Mesenchymal stem cell (in vitro differentiated cells and primary cell): ENCODE results near the gene SMC6.

Source experiments
- DNase-seq: peaks from one replicate; pipeline ENCODE4 v3.0.0-alpha.2; 2013
- H2AFZ ChIP-seq: one replicate; pipeline ENCODE4 v1.6.1; 2013; ENCODE audit warnings: low read depth, mild to moderate bottlenecking, control low read depth, inconsistent platforms, low read length, moderate library complexity
- H2AK5ac ChIP-seq: 2 replicates; pipeline ENCODE4 v1.6.1; 2013; ENCODE audit warnings: low read length, moderate library complexity, mild to moderate bottlenecking, inconsistent platforms; ENCODE audit not compliant: severe bottlenecking
- H2BK120ac ChIP-seq: one replicate; pipeline ENCODE4 v1.6.1; 2013; ENCODE audit warnings: low read depth, mild to moderate bottlenecking, inconsistent platforms, low read length, moderate library complexity
- H2BK12ac ChIP-seq, 2 experiments: one replicate each; pipeline ENCODE4 v1.6.1; 2013; ENCODE audit warnings: inconsistent platforms in 2 of 2, low read length in 2 of 2, mild to moderate bottlenecking in 2 of 2, moderate library complexity in 2 of 2, control low read depth in 1 of 2
- H2BK15ac ChIP-seq: one replicate; pipeline ENCODE4 v1.6.1; 2013; ENCODE audit warnings: mild to moderate bottlenecking, low read depth, inconsistent platforms; ENCODE audit not compliant: poor library complexity, severe bottlenecking
- H2BK5ac ChIP-seq: 2 replicates; pipeline ENCODE4 v1.6.1; 2013; ENCODE audit warnings: low read depth, mild to moderate bottlenecking, low read length, control low read depth, inconsistent platforms; ENCODE audit not compliant: poor library complexity, severe bottlenecking
- H3K14ac ChIP-seq, 2 experiments: one replicate each; pipeline ENCODE4 v1.6.1; 2013; ENCODE audit warnings: inconsistent platforms in 2 of 2, low read length in 2 of 2, control low read depth in 1 of 2, mild to moderate bottlenecking in 1 of 2, moderate library complexity in 1 of 2
- H3K18ac ChIP-seq, 2 experiments: one replicate each; pipeline ENCODE4 v1.6.1; 2013; ENCODE audit warnings: inconsistent platforms in 2 of 2, low read length in 2 of 2, control low read depth in 1 of 2, low read depth in 1 of 2, mild to moderate bottlenecking in 1 of 2
- H3K23ac ChIP-seq, 2 experiments: one replicate each; pipeline ENCODE4 v1.6.1; 2013; ENCODE audit warnings: inconsistent platforms in 2 of 2, low read length in 2 of 2, mild to moderate bottlenecking in 2 of 2, moderate library complexity in 2 of 2, control low read depth in 1 of 2
- H3K27ac ChIP-seq: 2 replicates; pipeline ENCODE4 v1.5.1; 2013; ENCODE audit warnings: mild to moderate bottlenecking, moderate library complexity, low read length, control low read depth, inconsistent platforms; ENCODE audit not compliant: poor library complexity, severe bottlenecking
- H3K27me3 ChIP-seq, 2 experiments: 2 replicates each; pipeline versions ENCODE4 v1.6.1 to v1.7.0; 2013; ENCODE audit warnings: low read length in 2 of 2, mild to moderate bottlenecking in 2 of 2, moderate library complexity in 2 of 2, control low read depth in 1 of 2, inconsistent platforms in 1 of 2; ENCODE audit not compliant: control insufficient read depth in 1 of 2, insufficient read depth in 1 of 2
- H3K36me3 ChIP-seq, 2 experiments: 2 replicates each; pipeline versions ENCODE4 v1.6.1 to v1.7.0; 2013; ENCODE audit warnings: low read length in 2 of 2, control low read depth in 1 of 2, inconsistent platforms in 1 of 2, low read depth in 1 of 2, mild to moderate bottlenecking in 1 of 2; ENCODE audit not compliant: insufficient read depth in 2 of 2, control insufficient read depth in 1 of 2
- H3K4ac ChIP-seq, 2 experiments: one replicate each; pipeline ENCODE4 v1.6.1; 2013; ENCODE audit warnings: inconsistent platforms in 2 of 2, low read length in 2 of 2, mild to moderate bottlenecking in 2 of 2, moderate library complexity in 2 of 2, control low read depth in 1 of 2, low read depth in 1 of 2
- H3K4me1 ChIP-seq: 2 replicates; pipeline ENCODE4 v1.6.1; 2013; ENCODE audit warnings: low read depth, low read length, control low read depth; ENCODE audit not compliant: control insufficient read depth, insufficient read depth
- H3K4me2 ChIP-seq: 2 replicates; pipeline ENCODE4 v1.6.1; 2013; ENCODE audit warnings: low read length, mild to moderate bottlenecking, inconsistent platforms; ENCODE audit not compliant: poor library complexity, severe bottlenecking
- H3K4me3 ChIP-seq, 2 experiments: 2 replicates each; pipeline versions ENCODE4 v1.5.1 to v1.7.0; 2013; ENCODE audit warnings: low read length in 2 of 2, mild to moderate bottlenecking in 2 of 2, control low read depth in 1 of 2, low read depth in 1 of 2; ENCODE audit not compliant: insufficient read depth in 1 of 2
- H3K79me1 ChIP-seq: replicated peaks from 2 replicates; pipeline ENCODE4 v1.6.1; 2013; ENCODE audit warnings: mild to moderate bottlenecking, control low read depth, low read length, inconsistent platforms; ENCODE audit not compliant: poor library complexity, severe bottlenecking
- H3K9ac ChIP-seq: 2 replicates; pipeline ENCODE4 v1.7.0; 2013; ENCODE audit warnings: mild to moderate bottlenecking, low read length, moderate library complexity
- H3K9me3 ChIP-seq: 2 replicates; pipeline ENCODE4 v1.7.0; 2013; ENCODE audit warnings: mild to moderate bottlenecking, low read length; ENCODE audit not compliant: control insufficient read depth
- H4K8ac ChIP-seq: one replicate; pipeline ENCODE4 v1.6.1; 2013; ENCODE audit warnings: inconsistent platforms, mild to moderate bottlenecking, low read length, moderate library complexity
- H4K91ac ChIP-seq: one replicate; pipeline ENCODE4 v1.6.1; 2013; ENCODE audit warnings: mild to moderate bottlenecking, low read length, inconsistent platforms
- WGBS: methylation state at CpG from one replicate; pipeline ENCODE4 v1.1.7; 2013; ENCODE audit warnings: mixed read lengths; 5-methylcytosine and 5-hydroxymethylcytosine counted together

SMC6 gene

DNA sequence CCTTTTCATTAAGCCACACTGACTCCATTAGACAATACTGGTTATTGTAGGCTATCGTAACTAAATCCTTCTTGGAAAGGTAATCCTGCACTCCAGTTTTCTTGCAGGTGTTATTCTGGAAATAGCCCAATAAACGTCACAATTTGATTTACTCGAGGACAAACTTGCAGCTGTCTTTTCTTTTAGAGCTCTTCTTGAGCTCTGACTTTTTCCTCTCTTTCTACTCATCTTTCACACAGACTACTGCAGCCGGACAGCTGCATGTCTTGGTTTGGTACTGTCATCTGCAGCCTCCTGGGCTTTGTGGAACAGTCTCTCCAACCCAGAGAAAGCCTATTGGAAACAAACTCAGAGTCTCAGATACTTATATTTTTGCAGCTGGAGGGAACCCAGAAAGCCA, 39.7 kb upstream of the SMC6 start:
- Histone ChIP-seq H4K91ac (no peak overlapping the region), H3K27me3 (peaks cover 0 to 8% of the 10 kb centered on the region in 2 experiments), H3K14ac (no peak overlapping the region), H3K4me3 (peak overlapping the region in 1 of 2 experiments; percentile 29), H3K9me3 (no peaks in the 10 kb centered on the region), H3K4me2 (no peak overlapping the region), H2BK15ac (no peak overlapping the region), H3K27ac (no peak overlapping the region), H4K8ac (no peak overlapping the region), H3K36me3 (no peaks in the 10 kb centered on the region), H3K79me1 (no peaks in the 10 kb centered on the region), H2AK5ac (no peak overlapping the region), H2BK12ac (no peak overlapping the region), H3K4me1 (peaks cover 3% of the 10 kb centered on the region), H3K23ac (no peak overlapping the region), H2BK5ac (no peak overlapping the region), H2AFZ (no peak overlapping the region), H2BK120ac (no peak overlapping the region), H3K18ac (no peak overlapping the region), H3K4ac (no peak overlapping the region), H3K9ac (no peak overlapping the region)
- WGBS = 76% methylated on average over 4 of the region's 4 CpGs
- no peak for DNase-seq

GRCh38 chr2:17792515-17792914, 38.9 kb upstream of the SMC6 start:
- Histone ChIP-seq H3K27ac (no peak overlapping the region), H3K36me3 (no peaks in the 10 kb centered on the region), H4K91ac (no peak overlapping the region), H3K9me3 (no peaks in the 10 kb centered on the region), H2BK5ac (no peak overlapping the region), H3K4me1 (peaks cover 3% of the 10 kb centered on the region), H3K9ac (no peak overlapping the region), H3K23ac (no peak overlapping the region), H3K18ac (peak overlapping the region in 1 of 2 experiments; percentile 70), H2AK5ac (no peak overlapping the region), H3K27me3 (peaks cover 0 to 8% of the 10 kb centered on the region in 2 experiments), H3K14ac (peak overlapping the region in 1 of 2 experiments; percentile 71), H2BK120ac (no peak overlapping the region), H3K4me2 (no peak overlapping the region), H3K79me1 (no peaks in the 10 kb centered on the region), H2BK12ac (no peak overlapping the region), H2BK15ac (no peak overlapping the region), H3K4me3 (peak overlapping the region in 1 of 2 experiments; percentile 8), H3K4ac (peak overlapping the region in 1 of 2 experiments; percentile 51), H2AFZ (no peak overlapping the region), H4K8ac (no peak overlapping the region)
- no CpG with 5 or more reads among the region's 1 CpG for WGBS
- DNase-seq = no peak

GRCh38 chr2:17791817-17792130, 38.2 kb upstream of the SMC6 start:
- H3K23ac ChIP-seq = no peak overlapping the region
- H4K91ac ChIP-seq = no peak overlapping the region
- H3K4me2 ChIP-seq = no peak overlapping the region
- H2BK120ac ChIP-seq = no peak overlapping the region
- H3K27ac ChIP-seq = no peak overlapping the region
- no peaks in the 10 kb centered on the region for H3K9me3 ChIP-seq
- H3K4ac ChIP-seq = no peak overlapping the region
- no peak overlapping the region for H2BK5ac ChIP-seq
- peaks cover 0 to 8% of the 10 kb centered on the region in 2 experiments for H3K27me3 ChIP-seq
- no peak overlapping the region for H4K8ac ChIP-seq
- H3K79me1 ChIP-seq = no peaks in the 10 kb centered on the region
- WGBS = 100% methylated on average over 2 of the region's 2 CpGs
- DNase-seq = no peak
- H3K9ac ChIP-seq = no peak overlapping the region
- peak overlapping the region in 1 of 2 experiments; percentile 0 for H3K4me3 ChIP-seq
- H2BK15ac ChIP-seq = no peak overlapping the region
- no peak overlapping the region for H2BK12ac ChIP-seq
- H2AK5ac ChIP-seq = no peak overlapping the region
- H3K18ac ChIP-seq = peak overlapping the region in 1 of 2 experiments; percentile 70
- H3K14ac ChIP-seq = no peak overlapping the region
- peaks cover 3% of the 10 kb centered on the region for H3K4me1 ChIP-seq
- no peaks in the 10 kb centered on the region for H3K36me3 ChIP-seq
- no peak overlapping the region for H2AFZ ChIP-seq

GRCh38 chr2:17791121-17791816, 37.7 kb upstream of the SMC6 start:
- Histone ChIP-seq H3K4me1 (peaks cover 3% of the 10 kb centered on the region), H3K4me3 (no peak overlapping the region), H3K18ac (peak overlapping the region; percentile 46 to 67), H3K27ac (no peak overlapping the region), H3K9me3 (no peaks in the 10 kb centered on the region), H2AFZ (no peak overlapping the region), H4K91ac (peak overlapping the region; percentile 18), H2BK12ac (peak overlapping the region; percentile 18 to 65), H3K79me1 (no peaks in the 10 kb centered on the region), H4K8ac (peak overlapping the region; percentile 19), H2BK120ac (no peak overlapping the region), H3K9ac (no peak overlapping the region), H3K23ac (peak overlapping the region in 1 of 2 experiments; percentile 6), H2BK5ac (no peak overlapping the region), H3K4ac (peak overlapping the region in 1 of 2 experiments; percentile 1), H3K36me3 (no peaks in the 10 kb centered on the region), H3K4me2 (no peak overlapping the region), H3K14ac (no peak overlapping the region), H2AK5ac (no peak overlapping the region), H3K27me3 (peaks cover 0 to 7% of the 10 kb centered on the region in 2 experiments), H2BK15ac (no peak overlapping the region)
- peak; percentile 70 for DNase-seq
- WGBS = 66% methylated on average over 5 of the region's 5 CpGs
